AML-193 (cell line): ENCODE measurements around the gene GNB1.
"Not testable (repeated sequence)": the region's sequence is repeated elsewhere in the genome, so short reads cannot be mapped to it uniquely, and the experiment has no call there.

Experiments
- DNase-seq, 2 experiments: peaks; one replicate each; lab custom pipeline; 2025; lab: John Stamatoyannopoulos, UW

Gene GNB1

GRCh38 chr1:1745651-1746565 lies 145.0 kb downstream of the GNB1 start:
- DNase-seq, result peak in 1 of 2 experiments; percentile 3

- DNase-seq, result not testable (repeated sequence)
These were observed 148.4 kb downstream of the GNB1 start for GRCh38 chr1:1742529-1742928.

- not testable (repeated sequence) for DNase-seq
These were observed 149.9 kb downstream of the GNB1 start for GRCh38 chr1:1741013-1741412.

DNA sequence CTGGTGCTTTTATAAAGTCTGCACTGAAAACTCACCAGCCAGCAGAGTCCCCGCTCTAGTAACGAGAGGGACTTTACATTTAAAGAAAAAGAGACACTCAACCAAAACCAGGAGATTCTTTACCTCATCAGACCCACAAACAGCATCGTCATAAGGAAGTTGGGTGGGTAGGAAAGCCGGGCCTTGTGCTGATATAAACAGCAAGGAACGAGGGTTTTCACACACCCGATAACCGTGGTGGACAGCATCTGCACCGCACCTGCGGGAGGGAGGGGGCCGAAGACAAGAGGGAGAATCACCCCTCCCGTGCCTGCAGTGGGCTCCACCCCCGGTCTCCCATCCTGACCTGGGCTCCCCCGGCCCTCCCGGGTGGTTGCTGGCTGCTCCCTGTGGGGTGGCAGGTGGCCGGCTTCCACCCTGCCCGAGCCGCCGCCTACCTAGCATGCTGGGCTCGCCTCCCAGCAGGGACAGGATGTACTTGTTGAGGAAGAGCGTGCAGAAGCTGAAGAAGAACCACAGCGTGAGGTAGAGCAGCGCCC lies 152.0 kb downstream of the GNB1 start:
- not testable (repeated sequence) for DNase-seq

GRCh38 chr1:1737675-1738590 lies 153.0 kb downstream of the GNB1 start:
- DNase-seq, result not testable (repeated sequence)
